Transverse colon (tissue), 3 donors: Measurements from ENCODE around the gene RIMS1.

Experiments used
- POLR2A ChIP-seq: fragments of 450-650 bp; IDR thresholded peaks from one replicate; pipeline ENCODE4 v1.6.1; 2016; ENCODE audit warnings: antibody characterized with exemption, mild to moderate bottlenecking, moderate library complexity
- TF ChIP-seq, protein P1 (sequence below), 5 experiments: fragments of 200-600 bp in 3 of 5; fragments of 450-650 bp in 2 of 5; sonication (generic) in 3 of 5; IDR thresholded peaks; 1 replicate in 2 of 5; 2 replicates in 3 of 5; pipeline ENCODE4 v1.5.1; 2016 to 2017; ENCODE audit warnings: antibody characterized with exemption in 5 of 5, inconsistent platforms in 3 of 5, mild to moderate bottlenecking in 2 of 5, moderate library complexity in 1 of 5

DNA sequence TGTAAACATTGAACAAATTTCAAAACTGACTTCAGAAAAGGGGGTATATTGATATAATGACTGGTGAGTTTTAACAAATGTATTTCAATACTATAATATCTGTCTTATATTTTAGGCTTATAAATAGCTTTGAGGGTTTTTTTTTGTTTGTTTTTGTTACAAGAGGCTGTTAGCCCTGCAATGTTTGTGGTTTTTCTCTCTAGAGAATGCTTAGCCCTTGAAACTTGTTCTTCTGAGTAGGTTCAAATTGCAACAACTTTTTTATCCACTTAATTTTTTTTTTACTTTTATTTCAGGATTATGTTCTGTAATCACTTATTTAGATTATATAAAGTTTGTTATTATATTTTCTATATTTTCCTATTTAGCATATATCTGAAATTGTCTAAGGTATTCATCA lies 333.2 kb downstream of the RIMS1 start:
- TF ChIP-seq POLR2A, result no peak
- TF ChIP-seq, protein P1, sequence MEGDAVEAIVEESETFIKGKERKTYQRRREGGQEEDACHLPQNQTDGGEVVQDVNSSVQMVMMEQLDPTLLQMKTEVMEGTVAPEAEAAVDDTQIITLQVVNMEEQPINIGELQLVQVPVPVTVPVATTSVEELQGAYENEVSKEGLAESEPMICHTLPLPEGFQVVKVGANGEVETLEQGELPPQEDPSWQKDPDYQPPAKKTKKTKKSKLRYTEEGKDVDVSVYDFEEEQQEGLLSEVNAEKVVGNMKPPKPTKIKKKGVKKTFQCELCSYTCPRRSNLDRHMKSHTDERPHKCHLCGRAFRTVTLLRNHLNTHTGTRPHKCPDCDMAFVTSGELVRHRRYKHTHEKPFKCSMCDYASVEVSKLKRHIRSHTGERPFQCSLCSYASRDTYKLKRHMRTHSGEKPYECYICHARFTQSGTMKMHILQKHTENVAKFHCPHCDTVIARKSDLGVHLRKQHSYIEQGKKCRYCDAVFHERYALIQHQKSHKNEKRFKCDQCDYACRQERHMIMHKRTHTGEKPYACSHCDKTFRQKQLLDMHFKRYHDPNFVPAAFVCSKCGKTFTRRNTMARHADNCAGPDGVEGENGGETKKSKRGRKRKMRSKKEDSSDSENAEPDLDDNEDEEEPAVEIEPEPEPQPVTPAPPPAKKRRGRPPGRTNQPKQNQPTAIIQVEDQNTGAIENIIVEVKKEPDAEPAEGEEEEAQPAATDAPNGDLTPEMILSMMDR (IDR thresholded peaks at IDR 0.05), result no peak
